H1 (cell line): ENCODE results near the gene ARTN. TPM values are rescaled to one million over a fixed set of nuclear protein-coding genes. Genes with fewer than 3 reads are reported as not detected.

ENCODE experiments used
- CTCF ChIA-PET: fragments of 300-600 bp; sonication (Branson Sonifier 250); formaldehyde crosslinking; loops from one replicate; lab custom pipeline; 2021; ENCODE audit not compliant: partially characterized antibody; lab: Charles Lee
- POLR2A ChIA-PET: fragments of 300-600 bp; sonication (Branson Sonifier 250); formaldehyde crosslinking; loops from one replicate; lab custom pipeline; 2021; ENCODE audit warnings: inconsistent platforms; ENCODE audit not compliant: partially characterized antibody; lab: Charles Lee
- DNase-seq, 2 experiments: peaks; one replicate each; pipeline versions ENCODE4 v3.0.0 to v3.0.0-alpha.2; 2010 to 2022; ENCODE audit warnings: low spot score in 2 of 2, low read depth in 1 of 2, mixed read lengths in 1 of 2
- FAIRE-seq: peaks from 2 replicates; lab custom pipeline; 2011; peaks lifted over from hg19 to GRCh38; lab: Jason Lieb, UNC
- H2AFZ ChIP-seq: 2 replicates; pipeline ENCODE4 v1.8.1; 2012; ENCODE audit warnings: low read length, inconsistent platforms
- H2AK5ac ChIP-seq: 2 replicates; pipeline ENCODE4 v1.6.1; 2013; ENCODE audit warnings: low read depth, low read length
- H2BK120ac ChIP-seq: replicated peaks from 2 replicates; pipeline ENCODE3; 2013; ENCODE audit warnings: low read depth, low read length, inconsistent platforms
- H2BK12ac ChIP-seq: 2 replicates; pipeline ENCODE4 v1.6.1; 2013; ENCODE audit warnings: low read depth, low read length
- H2BK15ac ChIP-seq: 2 replicates; pipeline ENCODE4 v1.6.1; 2013; ENCODE audit warnings: low read length
- H2BK20ac ChIP-seq: 2 replicates; pipeline ENCODE4 v1.6.1; 2013; ENCODE audit warnings: low read length
- H2BK5ac ChIP-seq: 2 replicates; pipeline ENCODE4 v1.6.1; 2013; ENCODE audit warnings: low read depth, low read length
- H3K14ac ChIP-seq: 2 replicates; pipeline ENCODE4 v1.6.1; 2013; ENCODE audit warnings: inconsistent platforms; ENCODE audit not compliant: insufficient read length
- H3K18ac ChIP-seq: 2 replicates; pipeline ENCODE4 v1.6.1; 2013; ENCODE audit warnings: low read length; ENCODE audit errors: extremely low read depth
- H3K23ac ChIP-seq: 2 replicates; pipeline ENCODE4 v1.6.1; 2013; ENCODE audit warnings: inconsistent platforms; ENCODE audit not compliant: insufficient read length
- H3K23me2 ChIP-seq: 2 replicates; pipeline ENCODE4 v1.6.1; 2013; ENCODE audit warnings: low read depth, low read length
- H3K27ac ChIP-seq: 2 replicates; pipeline ENCODE4 v1.6.1; 2011; ENCODE audit warnings: low read depth, low read length, inconsistent platforms
- H3K27me3 ChIP-seq, 4 experiments: replicated peaks in 1 of 4; 1 replicate in 1 of 4; 2 replicates in 3 of 4; pipeline versions ENCODE4 v1.6.1 to v1.8.1; 2011 to 2013; ENCODE audit warnings: low read length in 3 of 4, mild to moderate bottlenecking in 3 of 4, inconsistent platforms in 2 of 4, mixed read lengths in 2 of 4, moderate library complexity in 1 of 4; ENCODE audit not compliant: control insufficient read depth in 3 of 4, insufficient read depth in 3 of 4; ENCODE audit errors: extremely low read depth in 1 of 4
- H3K36me3 ChIP-seq, 4 experiments: 2 replicates each; pipeline versions ENCODE4 v1.6.1 to v1.8.1; 2011 to 2013; ENCODE audit warnings: mild to moderate bottlenecking in 4 of 4, low read length in 3 of 4, moderate library complexity in 2 of 4, control low read depth in 1 of 4, inconsistent platforms in 1 of 4; ENCODE audit not compliant: insufficient read depth in 4 of 4, control insufficient read depth in 2 of 4
- H3K4ac ChIP-seq: replicated peaks from 2 replicates; pipeline ENCODE3; 2013; ENCODE audit warnings: low read length, low read depth, mixed read lengths, inconsistent platforms; ENCODE audit not compliant: insufficient read length
- H3K4me1 ChIP-seq, 4 experiments: replicated peaks in 1 of 4; 1 replicate in 1 of 4; 2 replicates in 3 of 4; pipeline versions ENCODE4 v1.6.1 to v1.8.1; 2011 to 2013; ENCODE audit warnings: low read length in 3 of 4, inconsistent platforms in 2 of 4, mixed read lengths in 1 of 4; ENCODE audit not compliant: insufficient read depth in 4 of 4, control insufficient read depth in 3 of 4
- H3K4me2 ChIP-seq, 2 experiments: 2 replicates each; pipeline versions ENCODE4 v1.6.1 to v1.8.1; 2011 to 2013; ENCODE audit warnings: low read depth in 2 of 2, low read length in 2 of 2, control low read depth in 1 of 2, inconsistent platforms in 1 of 2, mild to moderate bottlenecking in 1 of 2; ENCODE audit not compliant: insufficient read depth in 1 of 2
- H3K4me3 ChIP-seq, 4 experiments: fragments of 200-600, 300-600 bp in 1 of 4; sonication (generic), shearing (Covaris generic), sonication (Bioruptor Twin) in 1 of 4; 2 replicates each; pipeline versions ENCODE4 v1.5.1 to v1.8.1; 2011 to 2016; ENCODE audit warnings: low read length in 4 of 4, low read depth in 3 of 4, control low read depth in 2 of 4, inconsistent platforms in 2 of 4, mild to moderate bottlenecking in 2 of 4, mixed read lengths in 1 of 4, moderate library complexity in 1 of 4; ENCODE audit not compliant: insufficient read depth in 2 of 4; ENCODE audit errors: extremely low read depth in 1 of 4
- H3K56ac ChIP-seq: replicated peaks from 2 replicates; pipeline ENCODE3; 2013; ENCODE audit warnings: low read depth, mild to moderate bottlenecking, mixed read lengths, low read length, inconsistent platforms; ENCODE audit not compliant: insufficient read length
- H3K79me1 ChIP-seq: 2 replicates; pipeline ENCODE4 v1.6.1; 2013; ENCODE audit warnings: low read depth, low read length, control low read depth
- H3K79me2 ChIP-seq, 2 experiments: 2 replicates each; pipeline versions ENCODE4 v1.6.1 to v1.8.1; 2012 to 2013; ENCODE audit warnings: low read length in 2 of 2, mild to moderate bottlenecking in 2 of 2, inconsistent platforms in 1 of 2; ENCODE audit not compliant: insufficient read depth in 2 of 2, control insufficient read depth in 1 of 2
- H3K9ac ChIP-seq, 4 experiments: replicated peaks in 1 of 4; 1 replicate in 1 of 4; 2 replicates in 3 of 4; pipeline versions ENCODE4 v1.6.1 to v1.8.1; 2011 to 2013; ENCODE audit warnings: low read depth in 3 of 4, low read length in 3 of 4, control low read depth in 2 of 4, mild to moderate bottlenecking in 2 of 4, moderate library complexity in 2 of 4, inconsistent platforms in 1 of 4; ENCODE audit errors: extremely low read depth in 1 of 4
- H3K9me3 ChIP-seq, 2 experiments: 2 replicates each; pipeline versions ENCODE4 v1.6.1 to v1.8.1; 2012 to 2013; ENCODE audit warnings: mild to moderate bottlenecking in 2 of 2, moderate library complexity in 2 of 2, control low read depth in 1 of 2, inconsistent platforms in 1 of 2, low read depth in 1 of 2, low read length in 1 of 2, mixed read lengths in 1 of 2; ENCODE audit not compliant: insufficient read depth in 2 of 2
- H4K20me1 ChIP-seq, 2 experiments: replicated peaks in 1 of 2; 2 replicates each; pipeline versions ENCODE3 to v1.8.1; 2011 to 2013; ENCODE audit warnings: inconsistent platforms in 2 of 2, low read length in 2 of 2, mild to moderate bottlenecking in 1 of 2; ENCODE audit not compliant: insufficient read depth in 2 of 2, control insufficient read depth in 1 of 2
- H4K5ac ChIP-seq: 2 replicates; pipeline ENCODE4 v1.6.1; 2013; ENCODE audit warnings: low read length, low read depth, mixed read lengths, inconsistent platforms; ENCODE audit not compliant: insufficient read length
- H4K8ac ChIP-seq: 2 replicates; pipeline ENCODE4 v1.8.0; 2013; ENCODE audit warnings: mild to moderate bottlenecking, moderate library complexity, low read length, inconsistent platforms; ENCODE audit not compliant: insufficient read depth; ENCODE audit errors: extremely low read depth
- H4K91ac ChIP-seq: replicated peaks from 2 replicates; pipeline ENCODE3; 2013; ENCODE audit warnings: low read length, mixed read lengths, inconsistent platforms; ENCODE audit not compliant: insufficient read length
- CEBPB ChIP-seq: IDR thresholded peaks from 2 replicates; pipeline ENCODE4 v1.6.1; 2012; ENCODE audit warnings: low read depth, low read length
- CREB1 ChIP-seq: IDR thresholded peaks from 2 replicates; pipeline ENCODE4 v1.6.1; 2012; ENCODE audit warnings: inconsistent platforms
- EP300 ChIP-seq, 2 experiments: IDR thresholded peaks; 1 replicate in 1 of 2; 2 replicates in 1 of 2; pipeline ENCODE4 v1.6.1; 2011 to 2012; ENCODE audit warnings: low read depth in 2 of 2, low read length in 2 of 2, mild to moderate bottlenecking in 2 of 2, borderline replicate concordance in 1 of 2, inconsistent platforms in 1 of 2, moderate library complexity in 1 of 2
- KDM4A ChIP-seq: IDR thresholded peaks from one replicate; pipeline ENCODE4 v1.7.1; 2012; ENCODE audit warnings: low read depth, mild to moderate bottlenecking, moderate library complexity, low read length, inconsistent platforms; ENCODE audit not compliant: severe bottlenecking
- POU5F1 ChIP-seq: IDR thresholded peaks from 2 replicates; pipeline ENCODE4 v1.6.1; 2011; ENCODE audit warnings: low read depth, mild to moderate bottlenecking, low read length, moderate library complexity
- RXRA ChIP-seq: IDR thresholded peaks from 2 replicates; pipeline ENCODE4 v1.6.1; 2011; ENCODE audit warnings: low read depth, mild to moderate bottlenecking, low read length, moderate library complexity; ENCODE audit not compliant: insufficient read depth
- SP1 ChIP-seq: IDR thresholded peaks from 2 replicates; pipeline ENCODE4 v1.6.1; 2011; ENCODE audit warnings: low read depth, low read length
- TBP ChIP-seq: IDR thresholded peaks from 2 replicates; pipeline ENCODE4 v1.6.1; 2011; ENCODE audit warnings: low read depth, low read length, improper control_type of control experiment
- YY1 ChIP-seq: IDR thresholded peaks from 2 replicates; pipeline ENCODE4 v1.6.1; 2011; ENCODE audit warnings: low read depth, mild to moderate bottlenecking, low read length
- WGBS, 2 experiments: shearing (Covaris generic) in 1 of 2; methylation state at CpG; one replicate each; pipeline versions ENCODE4 v1.1.6 to v1.1.7; 2013 to 2015; ENCODE audit warnings: low lambda C conversion rate in 2 of 2, mixed read lengths in 2 of 2, inconsistent platforms in 1 of 2, low coverage in 1 of 2, missing lambda C conversion rate in 1 of 2; ENCODE audit not compliant: insufficient replicate concordance in 2 of 2, insufficient coverage in 1 of 2, insufficient read length in 1 of 2; ENCODE audit errors: extremely low coverage in 1 of 2, missing lambda C conversion rate in 1 of 2; 5-methylcytosine and 5-hydroxymethylcytosine counted together
- polyA plus RNA-seq, 7 experiments: library from polyadenylated mRNA; depleted of rRNA in 3 of 7; stranded (reverse) in 5 of 7; unstranded in 2 of 7; fragments of >200 nt in 5 of 7; fragments of 200-250 nt in 2 of 7; gene quantifications; 1 replicate in 5 of 7; 2 replicates in 1 of 7; 4 replicates in 1 of 7; pipeline versions ENCODE4 v1.2.1 to v1.2.3, GENCODE V29; 2011 to 2013; ENCODE audit warnings: missing spikeins in 2 of 7, mixed read lengths in 2 of 7
- total RNA-seq: library from RNA; stranded (reverse); fragmentation: NEBNext Ultra II Directional; extraction: Animal tissue kit (Norgen Biotek cat#: 25700); gene quantifications from 2 replicates; pipeline ENCODE4 v1.2.1, GENCODE V29; 2021
- TF ChIP-seq, protein P1 (sequence below): IDR thresholded peaks from 2 replicates; pipeline ENCODE4 v1.6.1; 2012; ENCODE audit warnings: inconsistent platforms
- TF ChIP-seq, protein P2 (sequence below): IDR thresholded peaks from 2 replicates; pipeline ENCODE4 v1.6.1; 2012; ENCODE audit warnings: low read length, inconsistent platforms

The ARTN gene
- total and polyA plus RNA-seq, 2 of the 8 experiments (the other 6 are each of a cell fraction or from before 2014, with no cell fraction given), result 13.5 to 22.7 TPM

GRCh38 chr1:43944860-43945259, 11.3 kb downstream of the ARTN start:
- no peak overlapping the region for H2BK12ac ChIP-seq
- no peak overlapping the region for H3K9ac ChIP-seq
- peaks cover 3% of the 10 kb centered on the region; the same call in 1 of the 2 replicates for H3K79me1 ChIP-seq
- H3K14ac ChIP-seq, result no peak overlapping the region
- no peak overlapping the region for H4K91ac ChIP-seq
- no peak overlapping the region for H4K8ac ChIP-seq
- H2BK15ac ChIP-seq, result no peak overlapping the region
- no peak overlapping the region for H4K5ac ChIP-seq
- H2AFZ ChIP-seq, result no peak overlapping the region
- H3K23me2 ChIP-seq, result peaks cover 3% of the 10 kb centered on the region; the same call in 1 of the 2 replicates
- no peak overlapping the region for H3K18ac ChIP-seq
- no peak overlapping the region for H3K4me3 ChIP-seq
- no peaks in the 10 kb centered on the region for H3K9me3 ChIP-seq
- no peak overlapping the region for H2BK5ac ChIP-seq
- H3K36me3 ChIP-seq, result no peaks in the 10 kb centered on the region; a peak in 1 of 8 replicates
- no peak overlapping the region for H2BK120ac ChIP-seq
- no peak for DNase-seq
- ChIA-PET CTCF (interaction anchor here (8.7 to 10.8 kb wide), 3 partner anchors 10 to 178 kb away, joined by 79 to 151 read pairs (median 112); partner anchors contain the start of genes ARTN and DPH2), POLR2A (interaction anchor here (0.9 to 6.8 kb wide), 5 partner anchors 10 to 181 kb away, joined by 3 to 29 read pairs (median 8); partner anchors contain the start of genes DPH2 and SLC6A9)
- no peaks in the 10 kb centered on the region for H3K79me2 ChIP-seq
- H3K27ac ChIP-seq, result no peak overlapping the region
- no peak overlapping the region for H3K4me2 ChIP-seq
- WGBS, 2 experiments, result 89% methylated on average over 1 of the region's 1 CpG; no CpG with 5 or more reads in 1 of the 2 experiments
- H2AK5ac ChIP-seq, result no peak overlapping the region
- H3K4me1 ChIP-seq, result peaks cover 0 to 17% (median 4%) of the 10 kb centered on the region in 4 experiments; a peak in 5 of 7 replicates
- no peak for FAIRE-seq
- H3K27me3 ChIP-seq, result no peaks in the 10 kb centered on the region; a peak in 1 of 7 replicates
- H3K23ac ChIP-seq, result no peak overlapping the region
- no peaks in the 10 kb centered on the region for H4K20me1 ChIP-seq
- no peak overlapping the region for H3K56ac ChIP-seq
- no peak overlapping the region for H3K4ac ChIP-seq
- no peak overlapping the region for H2BK20ac ChIP-seq
- TF ChIP-seq CREB1, result no peak
- TF ChIP-seq RXRA, result no peak
- no peak for TF ChIP-seq EP300 (IDR thresholded peaks at IDR 0.05; ENCODE audit: borderline replicate concordance in 1 of 2, low read depth in 2 of 2, low read length in 2 of 2)
- TF ChIP-seq KDM4A, result no peak
- TF ChIP-seq, protein P1, sequence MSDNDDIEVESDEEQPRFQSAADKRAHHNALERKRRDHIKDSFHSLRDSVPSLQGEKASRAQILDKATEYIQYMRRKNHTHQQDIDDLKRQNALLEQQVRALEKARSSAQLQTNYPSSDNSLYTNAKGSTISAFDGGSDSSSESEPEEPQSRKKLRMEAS, result no peak
- TF ChIP-seq SP1, result no peak
- TF ChIP-seq CEBPB, result no peak
- TF ChIP-seq YY1, result no peak
- no peak for TF ChIP-seq POU5F1
- no peak for TF ChIP-seq TBP
- TF ChIP-seq, protein P2, sequence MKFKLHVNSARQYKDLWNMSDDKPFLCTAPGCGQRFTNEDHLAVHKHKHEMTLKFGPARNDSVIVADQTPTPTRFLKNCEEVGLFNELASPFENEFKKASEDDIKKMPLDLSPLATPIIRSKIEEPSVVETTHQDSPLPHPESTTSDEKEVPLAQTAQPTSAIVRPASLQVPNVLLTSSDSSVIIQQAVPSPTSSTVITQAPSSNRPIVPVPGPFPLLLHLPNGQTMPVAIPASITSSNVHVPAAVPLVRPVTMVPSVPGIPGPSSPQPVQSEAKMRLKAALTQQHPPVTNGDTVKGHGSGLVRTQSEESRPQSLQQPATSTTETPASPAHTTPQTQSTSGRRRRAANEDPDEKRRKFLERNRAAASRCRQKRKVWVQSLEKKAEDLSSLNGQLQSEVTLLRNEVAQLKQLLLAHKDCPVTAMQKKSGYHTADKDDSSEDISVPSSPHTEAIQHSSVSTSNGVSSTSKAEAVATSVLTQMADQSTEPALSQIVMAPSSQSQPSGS, result no peak
